ENCODE data around the gene SLC22A23. TPM values are rescaled to one million over a fixed set of nuclear protein-coding genes. Genes with fewer than 3 reads are reported as not detected.

SLC22A23 gene
- total RNA-seq, 1 experiment from 2014 or later = 6.8 TPM

DNA sequence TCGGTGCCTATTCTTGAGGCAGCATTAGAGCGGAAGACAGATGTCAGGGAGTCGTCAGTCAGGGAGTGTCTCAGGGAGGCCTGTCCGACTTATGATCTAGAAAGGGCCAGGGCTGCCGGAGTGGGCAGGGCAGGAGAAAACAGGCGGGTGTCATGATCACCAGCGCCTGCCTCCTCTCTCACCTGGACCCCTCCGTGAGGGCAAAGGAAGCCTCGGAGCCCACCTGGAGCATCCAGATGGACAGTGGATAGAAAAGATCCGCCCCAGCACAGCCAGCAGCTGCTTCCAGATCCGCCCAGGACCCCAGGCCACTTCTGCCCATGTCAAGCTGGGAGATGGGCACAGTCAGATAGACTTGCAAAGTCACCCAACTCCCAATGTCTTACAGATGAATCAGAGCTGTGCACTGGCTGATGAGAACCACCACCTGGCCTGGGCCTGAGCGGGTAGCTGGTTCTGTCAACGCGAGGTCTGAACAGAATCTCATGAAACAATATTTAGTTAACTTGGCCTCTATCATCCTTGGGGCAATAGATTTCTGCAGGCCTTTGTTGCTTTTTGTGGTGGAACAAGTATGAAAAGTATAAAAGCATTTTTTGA is 175.9 kb downstream of the SLC22A23 start:
- peak overlapping the region in 2 of 3 experiments; percentile 26 to 73; a peak in 3 of 7 replicates for H3K27ac Mint-ChIP-seq
- no peak overlapping the region for H3K14ac ChIP-seq (ENCODE audit: insufficient read depth, low read length)

More for the DNA sequence above, 175.9 kb downstream of the SLC22A23 start:
- no peak overlapping the region for H2BK15ac ChIP-seq (ENCODE audit: low read depth, low read length)
- H3K27me3 ChIP-seq (ENCODE audit: insufficient read depth, low read length) = no peaks in the 10 kb centered on the region
- no peak for TF ChIP-seq CTCF (conservative IDR thresholded peaks at IDR 0.05)
- H3K27ac ChIP-seq (ENCODE audit: insufficient read length, low read depth, low read length) = no peak overlapping the region
- no peaks in the 10 kb centered on the region for H3K27me3 Mint-ChIP-seq (ENCODE audit: low read depth)
- no peaks in the 10 kb centered on the region for H3K23me2 ChIP-seq (ENCODE audit: insufficient read length, low read depth, low read length, poor library complexity, severe bottlenecking)
- H3K4me2 ChIP-seq (ENCODE audit: insufficient read depth, insufficient read length, low read length) = no peak overlapping the region
- H2BK120ac ChIP-seq (ENCODE audit: low read depth, low read length, poor library complexity, severe bottlenecking) = no peak overlapping the region
- H3K18ac ChIP-seq (ENCODE audit: insufficient read length, low read depth, low read length) = no peak overlapping the region
- H4K5ac ChIP-seq (ENCODE audit: insufficient read length, low read depth, low read length) = no peak overlapping the region
- no peak overlapping the region for H2AK5ac ChIP-seq (ENCODE audit: insufficient read length, low read length)
- H3K4ac ChIP-seq (ENCODE audit: low read depth, low read length) = no peak overlapping the region
- H4K91ac ChIP-seq (ENCODE audit: insufficient read length, low read depth, low read length) = no peak overlapping the region
- H3K36me3 Mint-ChIP-seq (ENCODE audit: insufficient read depth in 1 of 3, low read depth in 3 of 3) = peaks cover 8 to 24% (median 14%) of the 10 kb centered on the region in 3 experiments
- H3K23ac ChIP-seq (ENCODE audit: insufficient read length, low read depth, low read length) = no peak overlapping the region
- H3K4me1 ChIP-seq (ENCODE audit: insufficient read depth, low read length) = peaks cover 13% of the 10 kb centered on the region
- H2AFZ ChIP-seq (ENCODE audit: low read length) = no peak overlapping the region
- no peaks in the 10 kb centered on the region for H3K79me2 ChIP-seq (ENCODE audit: insufficient read depth, low read length)
- peaks cover 30 to 31% of the 10 kb centered on the region in 2 experiments for H3K4me1 Mint-ChIP-seq
- no peak overlapping the region for H2BK5ac ChIP-seq (ENCODE audit: insufficient read length, low read length)
- H4K8ac ChIP-seq (replicated peaks; ENCODE audit: insufficient read length, low read depth, low read length) = no peak overlapping the region
- no peak overlapping the region for H3K9ac ChIP-seq (ENCODE audit: extremely low read depth, insufficient read length, low read length)
- no peak overlapping the region for H2BK12ac ChIP-seq (ENCODE audit: insufficient read length, low read depth, low read length)
- H3K79me1 ChIP-seq (ENCODE audit: insufficient read depth, low read depth, low read length, poor library complexity, severe bottlenecking) = no peaks in the 10 kb centered on the region
- H2BK20ac ChIP-seq (ENCODE audit: low read depth, low read length, poor library complexity, severe bottlenecking) = no peak overlapping the region
- no peak overlapping the region for H3K56ac ChIP-seq (ENCODE audit: insufficient read length, low read depth, low read length)
- no peak overlapping the region for H3T11ph ChIP-seq (ENCODE audit: low read length)
- no peaks in the 10 kb centered on the region for H3K9me3 Mint-ChIP-seq
- no peaks in the 10 kb centered on the region for H4K20me1 ChIP-seq (ENCODE audit: control insufficient read depth, insufficient read depth, insufficient read length)
- H3K4me3 Mint-ChIP-seq = no peak overlapping the region; a peak in 1 of 5 replicates
- WGBS (ENCODE audit: extremely low coverage, insufficient read length, low lambda C conversion rate) = no CpG with 5 or more reads among the region's 14 CpGs
- H3K9me3 ChIP-seq (ENCODE audit: control insufficient read depth, low read depth, low read length) = no peaks in the 10 kb centered on the region
- DNase-seq = no peak
